NAMALWA (cell line): Measurements from ENCODE around the gene LIN7A.
A peak's percentile ranks its signal among the peaks of the same experiment; 100 is the strongest.

Source experiments
- DNase-seq: peaks from one replicate; pipeline ENCODE4 v3.0.0-alpha.2; 2015; ENCODE audit warnings: low spot score

The LIN7A gene

GRCh38 chr12:80920006-80920405, 17.7 kb downstream of the LIN7A start:
- no peak for DNase-seq

GRCh38 chr12:80917651-80918050, 20.1 kb downstream of the LIN7A start:
- DNase-seq, result no peak

DNA sequence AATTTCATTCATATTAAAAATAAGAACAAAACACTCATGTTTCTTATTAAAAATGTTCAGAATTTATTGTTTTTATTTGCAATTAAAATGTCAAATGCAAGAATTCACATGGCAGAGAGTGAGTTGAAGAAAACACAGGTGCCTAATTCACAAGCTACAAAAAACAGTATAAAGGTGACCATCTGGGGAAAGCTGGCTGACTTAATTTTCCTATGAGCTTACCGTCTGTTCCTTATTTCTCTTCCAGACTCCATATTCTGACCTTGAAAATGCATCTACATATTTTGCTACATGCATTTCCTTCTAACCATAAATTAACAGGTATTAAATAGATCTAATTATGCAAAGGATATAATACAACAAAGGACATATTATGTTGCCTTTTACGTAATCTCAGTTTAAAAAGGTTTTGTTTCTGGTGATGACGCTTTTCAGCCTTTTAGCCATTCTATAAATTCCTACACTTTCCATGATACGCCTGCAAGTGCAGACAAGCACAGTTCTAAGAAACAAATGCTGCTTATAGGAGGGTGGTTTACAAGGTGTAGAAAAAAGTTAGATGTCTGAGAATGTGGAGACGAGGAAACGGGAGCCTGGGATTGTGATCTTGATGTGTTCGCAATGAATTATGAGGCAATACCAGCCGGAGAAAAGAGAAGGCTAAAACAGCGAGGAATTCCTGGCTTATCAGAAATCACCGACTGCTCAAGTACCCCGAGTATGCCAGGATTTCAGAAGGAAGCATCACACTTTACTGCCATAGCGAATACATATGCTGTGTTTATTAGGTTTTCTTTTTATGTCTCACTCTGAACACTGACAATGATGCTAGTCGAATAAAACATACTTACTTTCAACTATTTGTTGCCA, 24.6 kb downstream of the LIN7A start:
- DNase-seq, result no peak

- DNase-seq, result no peak
Measured at GRCh38 chr12:80909370-80909769, 28.4 kb downstream of the LIN7A start.

GRCh38 chr12:80902711-80903110, 35.0 kb downstream of the LIN7A start:
- no peak for DNase-seq

GRCh38 chr12:80901661-80902060, 36.1 kb downstream of the LIN7A start:
- DNase-seq, result no peak

GRCh38 chr12:80895240-80895639, 42.5 kb downstream of the LIN7A start:
- DNase-seq, result no peak

DNA sequence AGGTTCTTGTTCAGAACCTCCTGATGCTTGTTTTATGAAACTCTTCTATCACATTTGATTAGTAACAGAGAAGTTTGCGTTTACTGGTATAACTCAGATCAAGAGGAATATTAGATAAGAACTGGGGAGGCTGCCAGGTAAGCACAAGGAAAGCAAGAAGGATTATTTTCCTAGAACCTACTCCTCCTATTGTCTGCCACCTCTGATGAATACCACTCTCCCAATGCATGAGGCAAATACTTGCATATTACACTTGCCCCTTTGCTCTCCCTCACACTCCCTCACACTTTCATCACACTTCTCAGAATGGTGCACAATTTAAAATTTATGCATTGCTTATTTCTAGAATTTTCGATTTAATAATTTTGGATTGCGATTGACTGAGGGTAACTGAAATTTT, 43.6 kb downstream of the LIN7A start:
- DNase-seq, result no peak

- no peak for DNase-seq
Measured at GRCh38 chr12:80892597-80893445, 44.9 kb downstream of the LIN7A start.

DNA sequence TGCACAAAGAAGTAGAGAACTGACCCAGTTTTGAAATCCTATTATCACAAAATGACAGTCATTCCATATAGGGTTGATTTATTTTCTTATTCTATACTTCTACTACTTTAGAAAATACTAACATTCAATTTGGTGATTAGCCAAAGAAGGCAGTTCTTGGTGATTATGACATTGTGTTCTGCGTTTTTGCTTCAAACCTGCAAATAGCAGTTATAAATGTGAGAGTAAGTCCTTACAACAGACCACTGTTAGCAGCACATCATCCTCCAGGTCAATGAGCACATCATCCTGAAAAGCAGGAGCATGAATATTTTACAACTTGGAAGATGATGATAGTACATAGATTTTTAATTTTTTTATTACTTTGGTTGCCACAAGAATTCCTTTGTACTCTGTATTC, 53.1 kb downstream of the LIN7A start:
- DNase-seq, result no peak

DNA sequence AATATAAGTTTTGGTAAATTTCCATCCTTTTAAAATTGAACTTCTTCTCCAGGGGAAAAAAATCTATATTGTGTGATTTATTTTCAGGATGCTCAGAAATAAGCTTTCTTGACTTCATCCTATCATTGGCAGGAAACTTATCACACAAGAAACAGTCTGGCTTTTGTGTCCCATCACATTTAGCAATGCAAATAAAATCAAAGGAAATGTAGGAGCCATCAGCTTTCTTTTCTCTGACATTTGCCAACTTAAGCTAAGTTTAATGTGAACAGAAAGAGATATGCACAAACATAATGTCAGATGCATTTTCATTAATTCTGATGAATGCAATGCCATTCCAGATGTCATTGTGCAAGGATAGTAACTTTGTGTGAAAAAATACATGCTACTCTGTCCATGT, 56.6 kb downstream of the LIN7A start:
- no peak for DNase-seq

GRCh38 chr12:80878452-80878851, 59.3 kb downstream of the LIN7A start:
- DNase-seq, result peak; percentile 11

GRCh38 chr12:80877721-80878265, 59.9 kb downstream of the LIN7A start:
- no peak for DNase-seq

DNA sequence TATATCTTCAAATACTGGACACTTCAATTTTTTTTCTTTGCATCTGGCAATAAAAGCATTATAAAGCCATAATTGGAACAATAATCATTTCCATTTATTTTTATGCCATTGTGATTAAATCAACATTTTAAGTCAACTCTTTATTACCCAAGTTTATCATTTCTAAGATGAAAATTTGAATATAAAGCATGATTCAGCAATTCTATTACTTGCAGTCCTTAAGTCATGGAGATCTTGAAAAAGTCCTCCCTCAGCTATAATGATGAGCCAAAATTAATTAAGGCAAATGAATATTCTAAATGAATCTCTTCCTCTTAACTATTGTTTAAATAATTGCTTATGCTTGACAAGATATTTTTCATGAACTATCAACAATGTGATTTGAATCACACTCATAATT, 65.7 kb downstream of the LIN7A start:
- no peak for DNase-seq

DNA sequence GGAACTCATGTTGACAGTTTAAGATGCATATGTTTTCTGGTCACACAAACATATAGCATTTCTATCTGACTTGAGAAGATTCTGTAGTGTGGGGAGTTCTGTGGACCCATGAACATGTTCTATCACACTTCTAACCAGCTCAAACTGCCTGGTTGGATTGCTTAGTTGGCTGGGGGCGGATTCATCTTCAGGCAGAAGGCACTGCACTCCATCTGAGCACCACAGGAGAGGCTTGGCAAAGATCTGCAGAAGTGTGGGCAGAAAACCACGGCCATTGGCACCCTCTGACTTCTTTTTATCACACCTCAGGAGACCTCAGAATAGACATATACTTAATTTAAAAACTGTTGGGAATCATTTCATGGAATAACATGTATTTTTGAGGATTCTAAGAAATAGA, 68.5 kb downstream of the LIN7A start:
- DNase-seq, result no peak

DNA sequence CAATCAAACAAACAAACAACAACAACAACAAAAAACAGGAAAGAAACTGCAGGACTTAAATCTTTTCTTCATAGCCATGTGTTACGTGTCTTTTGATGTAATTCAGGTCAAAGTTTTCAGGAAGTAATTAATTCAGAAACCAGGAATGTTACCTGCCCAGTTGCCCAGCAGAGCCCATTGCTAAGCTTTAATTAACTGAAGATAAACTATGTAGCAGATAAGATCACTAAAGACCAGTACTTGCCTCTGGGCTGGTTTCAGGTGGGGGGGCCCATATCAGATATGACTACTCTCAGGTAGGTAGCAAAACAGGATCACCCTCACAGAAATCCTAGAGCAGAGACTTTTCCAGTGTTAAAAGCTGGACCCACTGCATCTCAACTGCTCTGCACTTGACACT, 69.2 kb downstream of the LIN7A start:
- no peak for DNase-seq

- DNase-seq, result no peak
Measured at GRCh38 chr12:80867941-80868340, 69.8 kb downstream of the LIN7A start.

DNA sequence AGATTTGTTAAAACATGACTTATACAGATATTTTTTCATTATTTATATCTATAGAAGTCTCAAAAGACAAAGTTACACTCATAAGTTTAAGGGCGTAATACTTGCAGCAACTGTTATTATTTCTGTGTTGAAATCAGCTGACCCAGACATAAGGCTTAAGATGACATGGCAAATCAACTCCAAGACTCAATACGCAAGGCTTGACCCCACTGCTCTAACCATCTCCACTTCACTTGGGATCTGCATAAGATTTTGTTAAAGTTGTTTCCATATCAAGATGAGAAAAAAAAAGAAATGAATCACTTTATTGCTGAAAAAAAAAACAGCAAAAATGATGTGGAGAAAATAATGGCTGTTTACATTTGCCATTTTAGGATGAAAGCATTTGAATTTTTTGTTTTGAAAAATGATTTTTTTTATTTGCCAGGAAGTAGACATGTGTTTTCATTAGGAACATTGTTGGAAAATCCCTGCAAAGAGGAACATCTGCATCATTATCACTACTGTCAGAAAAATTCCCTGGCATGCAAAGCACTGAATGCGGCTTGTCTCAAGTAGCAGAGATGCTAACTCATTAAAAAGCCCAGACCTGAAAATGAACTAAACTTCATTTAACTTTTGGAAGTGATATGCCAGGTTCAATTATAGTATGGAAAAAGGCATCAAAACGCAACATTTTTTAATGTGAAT, 73.5 kb downstream of the LIN7A start:
- DNase-seq, result no peak

- DNase-seq, result no peak
Measured at GRCh38 chr12:80862531-80862930, 75.2 kb downstream of the LIN7A start.

GRCh38 chr12:80861641-80862378, 75.9 kb downstream of the LIN7A start:
- DNase-seq, result no peak

DNA sequence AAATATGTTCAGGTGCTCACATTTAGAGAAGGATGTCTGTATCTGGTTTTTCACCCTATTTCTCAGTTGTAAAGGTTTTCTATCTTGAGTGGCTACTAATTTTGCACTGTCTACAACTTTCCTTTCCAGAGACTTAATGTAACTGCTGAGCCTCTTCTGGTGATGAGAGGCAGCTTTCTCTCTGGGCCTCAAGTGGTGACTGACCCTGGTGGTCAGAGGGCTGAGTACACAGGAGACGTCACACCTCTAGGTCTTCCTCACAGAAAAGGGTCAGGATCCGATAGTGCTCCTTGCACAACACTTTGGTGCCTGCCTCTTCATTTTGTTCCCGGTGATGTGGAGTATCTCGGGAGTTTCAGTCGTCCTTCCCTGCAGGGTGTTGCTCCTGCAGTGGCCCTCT, 76.8 kb downstream of the LIN7A start:
- no peak for DNase-seq

GRCh38 chr12:80860206-80860605, 77.5 kb downstream of the LIN7A start:
- no peak for DNase-seq
